Body of pancreas (tissue), 4 donors: ENCODE data around the gene HSD11B2. TPM values are rescaled to one million over a fixed set of nuclear protein-coding genes. Genes with fewer than 3 reads are reported as not detected.

Experiments
- ATAC-seq: fragments of 150-250 bp; one replicate; pipeline ENCODE4 v1.9.1; 2016
- DNase-seq, 4 donors: peaks; one replicate each; pipeline ENCODE4 v3.0.0-alpha.2; 2019
- H3K27ac ChIP-seq, 4 donors: fragments of 200-600 bp; sonication (generic); 1 replicate in 3 of 4; 2 replicates in 1 of 4; pipeline versions ENCODE4 v1.5.1 to v1.6.1; 2016 to 2019; ENCODE audit warnings: mild to moderate bottlenecking in 1 of 4, mixed read lengths in 1 of 4, moderate library complexity in 1 of 4
- H3K27me3 ChIP-seq, 2 donors: fragments of 200-600 bp; sonication (generic); one replicate each; pipeline ENCODE4 v1.6.0; 2016; ENCODE audit warnings: mild to moderate bottlenecking in 1 of 2
- H3K36me3 ChIP-seq, 2 donors: fragments of 200-600 bp; sonication (generic); replicated peaks in 1 of 2; 2 replicates each; pipeline ENCODE4 v1.5.1; 2016; ENCODE audit warnings: low read depth in 2 of 2; ENCODE audit not compliant: insufficient read depth in 1 of 2
- H3K4me1 ChIP-seq: fragments of 200-600 bp; sonication (generic); one replicate; pipeline ENCODE4 v1.6.0; 2016
- H3K4me3 ChIP-seq, 2 donors: fragments of 200-600 bp; sonication (generic); 1 replicate in 1 of 2; 2 replicates in 1 of 2; pipeline ENCODE4 v1.5.1; 2016 to 2019
- H3K9me3 ChIP-seq, 3 donors: fragments of 200-600 bp; sonication (generic); 1 replicate in 2 of 3; 2 replicates in 1 of 3; pipeline ENCODE4 v1.5.1; 2016
- CTCF ChIP-seq, 7 experiments: fragments of 450-650 bp in 4 of 7; fragments of 200-600 bp in 3 of 7; sonication (generic) in 3 of 7; IDR thresholded peaks; one replicate each; pipeline ENCODE4 v1.5.1; 2016 to 2019; ENCODE audit warnings: antibody characterized with exemption in 7 of 7
- POLR2A ChIP-seq, 3 donors: fragments of 450-650 bp; IDR thresholded peaks; one replicate each; pipeline ENCODE4 v1.6.1; 2016; ENCODE audit warnings: antibody characterized with exemption in 3 of 3, mild to moderate bottlenecking in 2 of 3
- WGBS, 2 donors: methylation state at CpG; one replicate each; pipeline ENCODE4 v1.1.5; 2017; 5-methylcytosine and 5-hydroxymethylcytosine counted together
- intact Hi-C: fragments of 100-400 bp; cut with DNase I; formaldehyde crosslinking; loops from one replicate; pipeline ENCODE4 v1.15.1; 2023
- total RNA-seq, 2 donors: library from RNA; depleted of rRNA; stranded (reverse); fragments of >200 nt; gene quantifications; one replicate each; pipeline ENCODE4 v1.1.0, GENCODE V29; 2016

Gene HSD11B2
- total RNA-seq, 2 donors from 2014 or later, result 5.4 to 13.8 TPM

GRCh38 chr16:67470359-67470758 lies 39.4 kb downstream of the HSD11B2 start:
- H3K27ac ChIP-seq, result peak overlapping the region; percentile 4 to 55 (median 48)
- peak; percentile 80 for ATAC-seq

GRCh38 chr16:67471758-67472384 lies 41.0 kb downstream of the HSD11B2 start:
- intact Hi-C loops, result no loop called here
- ATAC-seq (no peak), DNase-seq (no peak)
- 96 to 99% methylated on average over 6 of the region's 6 CpGs for WGBS, 2 donors
- H3K27ac ChIP-seq, result peak overlapping the region in 1 of 4 donors; percentile 1
- no peaks in the 10 kb centered on the region for H3K36me3 ChIP-seq
- no peak for TF ChIP-seq POLR2A (IDR thresholded peaks at IDR 0.05)
- no peak for TF ChIP-seq CTCF (IDR thresholded peaks at IDR 0.05)
- H3K27me3 ChIP-seq, result no peaks in the 10 kb centered on the region
- H3K4me1 ChIP-seq, result peaks cover 64% of the 10 kb centered on the region
- H3K9me3 ChIP-seq, result no peaks in the 10 kb centered on the region
- no peak overlapping the region for H3K4me3 ChIP-seq

More at GRCh38 chr16:67470359-67470758, 39.4 kb downstream of the HSD11B2 start:
- Histone ChIP-seq H3K9me3 (no peaks in the 10 kb centered on the region), H3K27me3 (no peaks in the 10 kb centered on the region), H3K4me1 (peaks cover 56% of the 10 kb centered on the region), H3K36me3 (no peaks in the 10 kb centered on the region), H3K4me3 (no peak overlapping the region)
- 10 to 20% methylated on average over 7 of the region's 7 CpGs for WGBS, 2 donors
- TF ChIP-seq CTCF (IDR thresholded peaks at IDR 0.05) (no peak), POLR2A (IDR thresholded peaks at IDR 0.05) (no peak)
- peak; percentile 87 to 96 (median 92) for DNase-seq
- intact Hi-C loops, result no loop called here

- DNase-seq (peak in 1 of 4 donors; percentile 30), ATAC-seq (no peak)
Measured at GRCh38 chr16:67474551-67475455, 43.9 kb downstream of the HSD11B2 start.

GRCh38 chr16:67477960-67478554 lies 47.1 kb downstream of the HSD11B2 start:
- Histone ChIP-seq H3K4me3 (no peak overlapping the region), H3K9me3 (no peaks in the 10 kb centered on the region), H3K27me3 (no peaks in the 10 kb centered on the region), H3K27ac (peak overlapping the region; percentile 61 to 76 (median 68)), H3K36me3 (no peaks in the 10 kb centered on the region), H3K4me1 (peaks cover 80% of the 10 kb centered on the region)
- WGBS, 2 donors, result 44 to 46% methylated on average over 8 of the region's 8 CpGs
- peak in 3 of 4 donors; percentile 45 to 75 (median 61) for DNase-seq
- peak; percentile 33 for ATAC-seq
- intact Hi-C loops, result no loop called here
- TF ChIP-seq CTCF (IDR thresholded peaks at IDR 0.05) (no peak), POLR2A (IDR thresholded peaks at IDR 0.05) (no peak)

More at GRCh38 chr16:67474551-67475455, 43.9 kb downstream of the HSD11B2 start:
- intact Hi-C loops, result no loop called here
- Histone ChIP-seq H3K27me3 (no peaks in the 10 kb centered on the region), H3K9me3 (no peaks in the 10 kb centered on the region), H3K27ac (no peak overlapping the region), H3K4me3 (no peak overlapping the region), H3K4me1 (peaks cover 79% of the 10 kb centered on the region), H3K36me3 (no peaks in the 10 kb centered on the region)
- TF ChIP-seq POLR2A (IDR thresholded peaks at IDR 0.05), result no peak
- 67 to 78% methylated on average over 11 of the region's 11 CpGs for WGBS, 2 donors
